GM21576 (cell line): Measurements from ENCODE around the gene VPS37D.
"Not testable (repeated sequence)": the region's sequence is repeated elsewhere in the genome, so short reads cannot be mapped to it uniquely, and the experiment has no call there.

Experiments
- ATAC-seq: cut with Tn5 transposase; IDR thresholded peaks from one replicate; pipeline ENCODE4 v1.9.1; 2021; ENCODE audit warnings: mild to moderate bottlenecking, moderate library complexity; ENCODE audit not compliant: unreplicated experiment

VPS37D gene, protein sequence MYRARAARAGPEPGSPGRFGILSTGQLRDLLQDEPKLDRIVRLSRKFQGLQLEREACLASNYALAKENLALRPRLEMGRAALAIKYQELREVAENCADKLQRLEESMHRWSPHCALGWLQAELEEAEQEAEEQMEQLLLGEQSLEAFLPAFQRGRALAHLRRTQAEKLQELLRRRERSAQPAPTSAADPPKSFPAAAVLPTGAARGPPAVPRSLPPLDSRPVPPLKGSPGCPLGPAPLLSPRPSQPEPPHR

GRCh38 chr7:73667344-73668102 is at the start of gene VPS37D:
Gene VPS37D (plus strand): TSS chr7:73667831. CDS start chr7:73667959, 128 bp downstream.
- peak; percentile 89 for ATAC-seq

- no peak for ATAC-seq
Observed at GRCh38 chr7:73618538-73618937, 49.1 kb upstream of the VPS37D start.

DNA sequence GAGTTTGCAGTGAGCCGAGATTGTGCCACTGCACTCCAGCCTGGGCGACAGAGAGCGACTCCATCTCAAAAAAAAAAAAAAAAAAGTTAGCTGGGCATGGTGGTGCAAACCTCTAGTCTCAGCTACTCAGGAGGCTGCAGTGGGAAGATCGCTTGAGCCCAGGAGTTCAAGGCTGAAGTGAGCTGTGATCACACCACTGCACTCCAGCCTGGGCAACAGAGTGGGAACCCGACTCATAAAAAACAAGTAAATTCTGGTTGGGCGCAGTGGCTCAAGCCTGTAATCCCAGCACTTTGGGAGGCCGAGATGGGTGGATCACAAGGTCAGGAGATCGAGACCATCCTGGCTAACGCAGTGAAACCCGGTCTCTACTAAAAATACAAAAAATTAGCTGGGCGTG is 48.2 kb upstream of the VPS37D start:
- ATAC-seq = not testable (repeated sequence)

DNA sequence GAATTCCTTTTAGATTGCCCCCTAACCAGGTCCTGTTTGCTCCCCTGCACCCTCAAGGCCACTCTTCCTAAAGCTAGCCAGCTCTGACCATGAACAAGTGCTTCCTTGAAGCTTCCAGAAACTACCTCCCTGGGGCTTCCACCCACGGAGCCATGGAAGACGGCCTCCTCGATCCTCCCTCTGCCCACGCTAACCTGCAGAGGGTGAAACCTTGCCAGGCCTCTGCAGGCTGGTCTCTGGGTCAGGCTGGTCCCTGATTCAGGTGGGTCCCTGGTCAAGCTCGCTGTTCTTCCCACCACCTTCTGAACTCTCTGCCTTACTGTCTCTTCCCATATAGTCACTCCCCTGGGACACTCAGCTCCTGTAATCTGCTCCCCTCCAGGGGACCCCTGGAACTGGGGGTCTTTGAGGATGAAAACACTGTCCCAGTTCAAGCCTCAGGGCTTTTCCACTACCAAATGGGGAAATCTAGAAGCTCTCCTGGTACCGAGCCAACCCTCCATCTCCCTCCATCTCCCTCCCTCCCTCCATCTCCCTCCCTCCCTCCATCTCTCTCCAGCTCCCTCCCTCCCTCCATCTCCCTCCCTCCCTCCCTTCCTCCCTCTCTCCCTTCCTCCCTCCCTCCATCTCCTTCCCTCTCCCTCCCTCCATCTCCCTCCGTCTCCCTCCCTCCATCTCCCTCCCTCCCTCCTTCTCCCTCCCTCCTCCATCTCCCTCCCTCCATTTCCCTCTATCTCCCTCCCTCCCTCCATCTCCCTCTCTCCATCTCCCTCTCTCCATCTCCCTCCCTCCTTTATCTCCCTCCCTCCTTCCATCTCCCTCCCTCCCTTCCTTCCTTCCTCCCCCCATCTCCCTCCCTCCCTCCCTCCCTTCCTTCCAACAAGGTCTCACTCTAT is 46.2 kb upstream of the VPS37D start:
- ATAC-seq = no peak

DNA sequence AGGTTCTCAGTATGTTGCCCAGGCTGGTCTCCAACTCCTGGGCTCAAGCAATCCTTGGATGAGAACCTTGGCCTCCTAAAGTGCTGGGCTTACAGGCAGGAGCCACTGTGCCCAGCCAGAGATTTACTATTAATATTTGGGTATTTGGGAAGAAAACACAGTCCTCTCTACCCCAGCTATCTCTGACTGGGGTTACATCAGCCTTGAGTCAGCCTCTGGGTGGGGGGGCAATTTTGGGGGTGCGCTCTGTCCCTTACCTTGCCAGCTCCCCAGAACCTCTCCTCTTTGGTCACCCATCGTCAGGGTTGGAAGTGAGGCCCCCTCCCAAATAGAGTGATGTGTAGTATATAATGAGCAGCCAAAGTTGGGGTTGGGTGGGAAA is 45.1 kb upstream of the VPS37D start:
- ATAC-seq = no peak

GRCh38 chr7:73622909-73623797 is 44.5 kb upstream of the VPS37D start:
- no peak for ATAC-seq

DNA sequence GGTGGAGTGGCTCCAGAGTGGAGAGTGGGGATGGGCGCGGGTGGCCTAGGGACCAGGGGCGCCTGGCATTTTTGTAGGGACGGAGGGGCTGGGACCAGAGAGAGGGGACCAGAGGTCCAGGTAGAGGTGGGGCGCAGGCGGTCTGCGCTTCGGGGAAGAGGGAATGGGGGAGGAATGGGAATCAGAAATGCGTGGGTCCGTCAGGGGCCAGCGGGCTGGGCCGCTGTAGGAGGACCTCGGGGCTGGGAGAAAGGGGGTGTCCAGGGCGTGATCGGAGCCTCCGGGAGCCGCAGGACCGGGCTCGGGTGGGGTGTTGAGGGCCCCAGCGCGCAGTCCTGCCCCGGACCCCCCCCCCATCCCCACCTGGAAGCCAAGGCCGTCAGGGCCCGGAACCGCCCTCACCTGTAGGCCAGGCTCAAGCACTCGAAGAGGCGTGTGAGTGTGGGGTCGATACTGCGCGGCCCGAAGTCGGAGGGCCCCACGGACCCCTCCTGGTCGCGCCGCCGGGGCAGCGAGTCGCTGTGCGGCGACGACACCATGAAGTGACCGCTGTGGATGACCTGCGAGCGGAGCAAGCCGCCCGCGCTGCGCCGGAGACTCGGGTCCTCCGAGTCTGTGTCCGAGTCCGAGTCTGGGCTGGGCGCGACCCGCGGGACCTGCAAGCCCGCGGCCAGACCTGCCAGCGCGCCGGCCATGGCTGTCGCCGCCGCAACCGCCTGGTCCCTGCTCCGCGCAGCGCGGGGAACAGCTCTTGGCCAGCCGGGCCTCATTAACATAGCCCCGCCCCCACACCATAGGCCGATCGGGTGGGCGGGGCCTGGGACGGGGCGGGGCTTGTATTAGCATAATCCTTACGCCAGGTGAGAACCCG is 43.6 kb upstream of the VPS37D start, which contains the start of gene MLXIPL:
TSS of gene MLXIPL (minus strand) at position 725 of the 871 bp plus-strand sequence. CDS start at position 695, 30 bp downstream.
- no peak for ATAC-seq

DNA sequence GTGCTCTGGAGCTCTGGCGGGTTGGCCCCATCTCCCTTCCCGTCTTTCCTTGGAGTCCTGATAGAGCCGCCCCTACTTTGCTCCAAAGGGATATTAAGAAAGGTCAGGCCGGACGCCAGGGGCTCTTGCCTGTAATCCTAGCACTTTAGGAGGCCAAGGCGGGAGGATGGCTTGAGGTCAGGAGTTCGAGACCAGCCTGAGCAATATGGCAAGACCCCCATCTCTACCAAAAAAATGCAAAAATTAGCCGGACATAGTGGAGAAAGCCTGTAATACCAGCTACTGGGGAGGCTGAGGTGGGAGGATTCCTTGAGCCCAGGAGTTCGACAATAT is 43.0 kb upstream of the VPS37D start:
- ATAC-seq = no peak

DNA sequence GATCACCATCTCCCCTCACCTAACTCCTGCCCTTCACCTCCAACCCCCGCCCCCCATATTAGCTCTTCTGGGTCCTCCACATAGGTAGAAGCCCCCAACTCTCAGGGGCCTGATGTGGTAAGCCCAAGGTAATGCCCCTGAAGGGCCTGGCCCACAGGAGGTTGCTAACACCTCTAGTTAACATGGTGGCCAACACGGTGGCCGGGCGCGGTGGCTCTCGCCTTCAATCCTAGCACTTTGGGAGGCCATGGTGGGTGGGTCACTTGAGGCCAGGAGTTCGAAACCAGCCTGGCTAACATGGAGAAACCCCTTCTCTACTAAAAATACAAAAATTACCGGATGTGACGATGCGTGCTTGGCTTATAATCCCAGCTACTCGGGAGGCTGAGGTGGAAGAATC is 42.4 kb upstream of the VPS37D start:
- no peak for ATAC-seq

DNA sequence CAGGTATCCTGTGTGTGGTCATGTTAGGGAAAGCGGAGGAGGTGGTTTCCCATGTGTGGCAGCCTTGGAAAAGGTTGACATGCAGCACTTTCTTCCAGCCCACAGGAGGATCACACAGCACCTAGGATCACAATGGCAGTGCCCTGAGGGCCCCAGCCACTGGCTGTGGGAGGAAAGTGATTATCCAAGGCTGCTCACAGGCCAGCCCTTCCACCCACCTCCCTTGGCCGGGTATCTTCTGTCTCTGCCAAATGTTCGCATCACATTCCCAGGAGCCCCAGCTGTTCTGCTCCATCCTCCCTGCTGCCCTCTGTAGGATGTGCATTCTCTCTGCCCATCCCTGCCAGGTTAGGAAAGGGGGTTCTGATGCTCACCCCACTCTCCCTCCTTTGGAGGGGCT is 40.8 kb upstream of the VPS37D start:
- no peak for ATAC-seq

DNA sequence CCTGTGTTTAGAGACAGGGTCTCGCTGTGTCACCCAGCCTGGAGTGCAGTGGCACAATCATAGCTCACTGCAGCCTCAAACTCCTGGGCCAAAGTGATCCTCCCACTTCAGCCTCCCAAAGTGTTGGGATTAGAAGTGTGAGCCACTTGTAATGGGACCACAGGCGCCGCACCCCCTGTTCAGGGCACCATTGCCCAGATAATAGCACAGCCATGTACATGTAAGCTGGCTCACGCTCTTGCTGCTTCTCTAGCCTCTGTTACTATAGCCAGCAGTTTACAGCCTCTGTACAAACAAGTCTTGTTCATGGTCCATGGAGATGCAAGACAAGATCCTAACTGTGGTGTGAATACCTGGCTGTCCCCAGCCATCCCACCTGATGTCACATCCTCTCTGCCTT is 39.1 kb upstream of the VPS37D start:
- no peak for ATAC-seq

- ATAC-seq = no peak
Observed at GRCh38 chr7:73631558-73631957, 36.1 kb upstream of the VPS37D start.

GRCh38 chr7:73633323-73633722 is 34.3 kb upstream of the VPS37D start:
- ATAC-seq = no peak

- no peak for ATAC-seq
Observed at GRCh38 chr7:73633844-73634243, 33.8 kb upstream of the VPS37D start.

DNA sequence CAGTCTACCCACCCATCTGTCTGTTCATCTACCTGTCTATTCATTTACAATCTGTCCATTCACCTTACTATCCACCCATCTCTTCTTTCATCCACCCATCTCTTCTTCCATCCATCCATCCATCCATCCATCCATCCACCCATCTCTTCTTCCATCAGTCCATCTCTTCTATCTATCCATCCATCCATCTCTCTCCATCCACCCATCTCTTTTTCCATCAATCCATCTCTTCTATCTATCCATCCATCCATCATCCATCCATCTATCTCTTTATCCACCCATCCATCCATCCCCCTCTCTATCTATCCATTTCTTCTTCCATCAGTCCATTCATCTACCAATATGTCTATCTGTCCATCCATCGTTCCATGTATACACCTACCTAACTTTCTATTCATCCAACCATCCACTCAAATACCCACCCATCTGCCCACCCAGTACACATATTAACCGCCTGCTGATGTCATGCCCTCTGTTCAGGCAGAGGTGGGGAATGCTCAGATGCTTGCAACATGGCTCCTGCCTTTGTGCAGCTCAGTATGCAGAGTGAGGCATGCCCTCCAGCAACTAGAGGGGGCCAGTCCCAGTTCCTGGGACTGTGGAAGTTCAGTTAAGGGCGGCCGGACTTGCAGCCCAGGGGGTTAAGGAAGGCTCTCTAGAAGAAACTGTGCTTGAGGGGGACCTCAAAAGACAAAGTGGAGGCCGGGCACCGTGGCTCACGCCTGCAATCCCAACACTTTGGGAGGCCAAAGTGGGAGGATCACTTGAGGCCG is 32.0 kb upstream of the VPS37D start:
- no peak for ATAC-seq

DNA sequence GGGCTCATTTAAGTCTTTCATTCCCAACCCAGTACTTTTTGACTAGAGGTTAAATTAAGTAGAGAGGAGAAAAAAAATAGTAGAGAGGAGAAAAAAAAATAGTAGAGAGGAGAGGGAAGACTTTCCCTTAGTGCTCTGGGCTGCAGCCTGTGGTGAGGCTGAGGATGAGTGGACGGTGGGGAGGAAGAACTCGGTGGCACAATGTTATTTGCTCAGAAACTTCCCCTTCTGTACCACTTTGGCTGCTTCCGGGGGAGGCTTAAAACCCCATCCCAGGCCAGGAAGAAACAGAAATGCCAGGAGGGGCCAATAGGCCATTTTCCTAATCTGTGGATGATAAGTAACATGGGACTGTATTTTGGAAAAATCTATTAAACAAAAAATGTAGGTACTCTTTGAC is 28.7 kb upstream of the VPS37D start:
- ATAC-seq = no peak

- ATAC-seq = no peak
Observed at GRCh38 chr7:73642834-73643233, 24.8 kb upstream of the VPS37D start.

- ATAC-seq = no peak
Observed at GRCh38 chr7:73644688-73645286, 22.8 kb upstream of the VPS37D start.
